ENCODE data around the gene TRAK2.
"Not testable (repeated sequence)": the region's sequence is repeated elsewhere in the genome, so short reads cannot be mapped to it uniquely, and the experiment has no call there.

TRAK2 gene

DNA sequence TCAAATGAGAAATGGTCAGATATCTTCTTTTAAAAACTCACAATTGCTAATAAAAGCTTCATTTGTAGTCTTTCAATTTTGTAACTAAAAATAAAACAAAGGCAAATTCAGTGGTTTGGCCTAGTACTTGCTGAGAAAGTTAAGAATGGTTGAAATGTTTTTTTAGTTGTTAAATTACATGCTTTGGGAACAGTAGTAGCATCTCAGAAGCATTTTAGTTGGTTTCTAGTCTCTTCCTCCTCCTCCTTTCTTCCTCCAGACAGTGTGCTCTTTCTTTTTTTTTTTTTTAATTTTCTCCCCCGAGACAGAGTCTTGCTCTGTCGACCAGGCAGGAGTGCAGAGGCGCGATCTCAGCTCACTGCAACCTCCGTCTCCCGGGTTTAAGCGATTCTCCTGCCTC lies 9.8 kb downstream of the TRAK2 start:
- TF ChIP-seq, protein P1, sequence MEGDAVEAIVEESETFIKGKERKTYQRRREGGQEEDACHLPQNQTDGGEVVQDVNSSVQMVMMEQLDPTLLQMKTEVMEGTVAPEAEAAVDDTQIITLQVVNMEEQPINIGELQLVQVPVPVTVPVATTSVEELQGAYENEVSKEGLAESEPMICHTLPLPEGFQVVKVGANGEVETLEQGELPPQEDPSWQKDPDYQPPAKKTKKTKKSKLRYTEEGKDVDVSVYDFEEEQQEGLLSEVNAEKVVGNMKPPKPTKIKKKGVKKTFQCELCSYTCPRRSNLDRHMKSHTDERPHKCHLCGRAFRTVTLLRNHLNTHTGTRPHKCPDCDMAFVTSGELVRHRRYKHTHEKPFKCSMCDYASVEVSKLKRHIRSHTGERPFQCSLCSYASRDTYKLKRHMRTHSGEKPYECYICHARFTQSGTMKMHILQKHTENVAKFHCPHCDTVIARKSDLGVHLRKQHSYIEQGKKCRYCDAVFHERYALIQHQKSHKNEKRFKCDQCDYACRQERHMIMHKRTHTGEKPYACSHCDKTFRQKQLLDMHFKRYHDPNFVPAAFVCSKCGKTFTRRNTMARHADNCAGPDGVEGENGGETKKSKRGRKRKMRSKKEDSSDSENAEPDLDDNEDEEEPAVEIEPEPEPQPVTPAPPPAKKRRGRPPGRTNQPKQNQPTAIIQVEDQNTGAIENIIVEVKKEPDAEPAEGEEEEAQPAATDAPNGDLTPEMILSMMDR (IDR thresholded peaks at IDR 0.05; ENCODE audit: low read length, missing control alignments) = no peak
- H3K4me3 ChIP-seq (replicated peaks; ENCODE audit: low read depth, low read length) = no peak overlapping the region
- no peak for DNase-seq (ENCODE audit: low read depth)

DNA sequence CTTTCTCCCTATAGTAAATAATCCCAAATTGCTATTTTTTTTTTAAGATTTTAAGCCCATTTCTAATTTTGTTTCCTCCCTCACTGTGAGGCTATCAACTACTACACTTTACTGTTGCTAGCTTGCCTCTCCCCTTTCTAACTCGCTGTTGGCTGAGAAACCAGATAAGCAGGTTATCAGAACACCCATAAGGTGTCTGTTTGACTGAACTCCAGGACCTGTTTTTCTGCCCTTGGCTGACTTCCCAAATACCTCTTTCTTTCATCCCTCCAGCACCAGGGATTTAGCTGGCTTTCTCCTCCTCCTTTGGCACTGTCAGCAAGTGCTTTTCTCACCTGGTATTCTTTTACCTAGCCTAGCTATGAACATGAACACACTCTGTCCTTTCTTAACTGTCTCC lies 11.1 kb downstream of the TRAK2 start:
- DNase-seq (ENCODE audit: low read depth) = no peak
- TF ChIP-seq, protein P1 (IDR thresholded peaks at IDR 0.05; ENCODE audit: low read length, missing control alignments) = no peak
- H3K4me3 ChIP-seq (replicated peaks; ENCODE audit: low read depth, low read length) = no peak overlapping the region

DNA sequence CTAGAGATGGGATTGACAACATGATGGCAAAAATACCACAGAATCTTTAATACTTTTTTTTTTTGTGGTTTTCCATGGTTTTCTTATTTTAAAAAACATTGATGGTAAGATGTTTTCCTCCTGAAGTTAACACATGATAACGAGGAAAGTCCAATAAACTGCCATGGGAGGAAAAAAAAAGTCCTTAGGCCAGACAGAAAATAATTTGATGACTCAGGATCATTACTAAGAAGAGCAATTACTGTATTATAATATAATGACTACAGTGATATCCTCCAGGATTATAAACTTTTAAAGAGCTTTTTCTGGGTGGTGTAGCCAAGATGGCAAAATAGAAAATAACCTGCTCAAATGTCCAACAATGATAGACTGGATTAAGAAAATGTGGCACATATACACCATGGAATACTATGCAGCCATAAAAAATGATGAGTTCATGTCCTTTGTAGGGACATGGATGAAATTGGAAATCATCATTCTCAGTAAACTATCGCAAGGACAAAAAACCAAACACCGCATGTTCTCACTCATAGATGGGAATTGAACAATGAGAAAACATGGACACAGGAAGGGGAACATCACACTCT lies 11.8 kb downstream of the TRAK2 start:
- not testable (repeated sequence) for H3K4me3 ChIP-seq (replicated peaks; ENCODE audit: low read depth, low read length); DNase-seq (ENCODE audit: low read depth)

DNA sequence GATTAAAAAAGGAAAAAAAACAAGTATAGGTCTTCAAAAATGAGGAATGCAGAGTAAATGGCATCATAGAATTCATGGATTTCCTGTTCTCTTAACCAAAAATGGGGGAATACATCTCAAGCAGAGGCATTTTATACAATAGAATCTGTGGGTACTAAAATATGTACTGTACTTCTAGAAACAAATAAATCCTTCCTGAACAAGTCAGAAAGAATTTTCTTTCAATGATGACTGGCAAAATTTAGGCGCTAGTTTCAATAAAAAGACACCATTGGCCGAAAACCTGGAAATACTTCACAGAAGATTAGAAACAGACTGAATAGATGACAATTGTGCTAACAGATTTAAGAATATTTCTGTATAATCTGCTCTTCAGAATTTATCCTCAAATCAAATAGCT lies 15.1 kb downstream of the TRAK2 start:
- H3K4me3 ChIP-seq (replicated peaks; ENCODE audit: low read depth, low read length) = no peak overlapping the region
- no peak for DNase-seq (ENCODE audit: low read depth)
- TF ChIP-seq, protein P1 (IDR thresholded peaks at IDR 0.05; ENCODE audit: low read length, missing control alignments) = no peak

DNA sequence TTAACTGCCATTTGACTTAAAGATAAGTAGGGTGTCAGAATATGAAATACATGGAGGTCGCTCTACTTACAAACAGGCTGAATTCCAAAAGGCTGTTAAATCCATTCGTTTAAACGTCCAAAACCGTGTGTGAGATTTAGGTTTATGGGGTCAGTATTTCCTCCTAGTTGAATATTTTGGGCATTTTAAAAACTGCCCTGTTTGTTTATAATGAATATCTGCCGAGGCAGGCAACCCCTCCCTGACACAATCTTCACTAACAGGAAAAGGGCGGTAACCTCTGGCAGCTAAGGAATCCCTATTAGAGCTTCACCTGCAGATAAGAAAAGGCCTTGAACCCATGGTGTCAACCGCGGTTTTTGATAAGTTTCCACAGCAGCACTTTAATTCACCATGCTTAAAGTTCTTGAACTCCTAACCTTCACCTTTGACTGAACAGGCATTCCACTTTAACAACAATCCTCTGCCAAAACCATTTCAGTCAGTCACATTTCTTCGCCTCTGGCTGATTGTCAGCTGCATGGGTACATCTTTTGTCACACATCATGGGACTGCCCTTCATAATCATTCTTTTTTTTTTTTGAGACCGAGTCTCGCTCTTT lies 17.8 kb downstream of the TRAK2 start:
- TF ChIP-seq, protein P1 (IDR thresholded peaks at IDR 0.05; ENCODE audit: low read length, missing control alignments) = no peak
- no peak for DNase-seq (ENCODE audit: low read depth)
- no peak overlapping the region for H3K4me3 ChIP-seq (replicated peaks; ENCODE audit: low read depth, low read length)

DNA sequence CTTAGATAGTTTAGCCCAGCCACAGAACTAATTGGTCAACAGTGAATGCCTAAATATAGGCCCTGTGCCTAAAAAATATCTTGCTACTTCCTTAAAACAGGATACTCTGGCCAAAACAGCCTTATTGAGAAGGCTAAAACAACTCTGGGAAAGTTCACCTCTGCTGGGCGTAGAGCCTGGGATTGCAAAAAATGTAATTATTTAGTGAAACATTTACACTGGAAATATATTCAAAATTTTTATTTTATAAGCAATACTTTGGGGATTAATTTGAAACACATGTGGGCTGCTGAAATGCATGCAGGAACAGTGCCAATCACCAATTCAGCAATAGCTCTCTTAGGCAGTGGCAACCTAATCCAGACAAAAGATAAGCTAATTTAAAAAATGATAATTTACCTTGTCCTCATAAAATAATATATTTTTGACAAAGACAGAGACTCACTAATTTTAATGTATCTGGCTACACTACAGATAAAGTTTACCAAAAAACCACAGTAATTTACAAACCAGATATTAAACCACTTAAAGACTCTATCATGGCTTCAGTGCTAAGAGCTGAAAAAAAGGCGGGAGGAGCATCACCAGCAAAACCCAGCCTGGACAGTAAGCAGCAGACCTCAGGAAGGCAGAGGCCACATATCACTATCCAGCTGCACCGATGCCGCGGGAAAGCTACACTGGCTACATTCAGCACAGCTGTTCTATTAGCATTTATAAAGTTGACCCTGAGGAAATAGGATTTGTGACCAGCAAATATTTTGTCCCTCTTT lies 18.5 kb downstream of the TRAK2 start:
- peak; percentile 29 for DNase-seq (ENCODE audit: low read depth)
- H3K4me3 ChIP-seq (replicated peaks; ENCODE audit: low read depth, low read length) = no peak overlapping the region

DNA sequence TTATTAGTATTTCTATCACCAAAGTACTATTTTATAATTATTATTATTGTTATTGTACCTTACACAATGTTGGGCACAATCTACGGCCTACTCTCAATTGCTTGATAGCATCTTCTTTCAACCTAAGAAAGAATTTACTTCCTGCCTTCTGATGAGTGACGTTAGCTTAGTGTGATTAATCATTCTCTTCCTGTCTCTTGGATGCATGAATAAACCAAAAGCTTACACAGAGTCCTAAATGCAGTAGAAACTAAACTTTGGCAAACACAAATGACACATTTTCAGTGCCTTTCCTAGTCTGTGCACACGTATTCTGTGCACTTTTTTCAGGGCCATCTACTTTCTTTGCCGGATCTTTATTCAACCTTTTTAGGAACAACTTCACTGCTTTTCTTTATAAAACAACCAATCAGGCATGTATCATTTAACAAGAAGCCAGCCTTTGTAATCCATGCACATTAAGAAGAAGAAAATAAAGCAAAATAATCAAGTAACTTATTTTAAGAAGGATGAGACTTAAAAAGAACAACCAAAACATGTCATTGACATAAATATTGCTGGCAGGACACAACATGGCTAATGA lies 19.1 kb downstream of the TRAK2 start:
- no peak overlapping the region for H3K4me3 ChIP-seq (replicated peaks; ENCODE audit: low read depth, low read length)

More for the DNA sequence above, 18.5 kb downstream of the TRAK2 start:
- TF ChIP-seq, protein P1 (IDR thresholded peaks at IDR 0.05; ENCODE audit: low read length, missing control alignments) = no peak

More for the DNA sequence above, 19.1 kb downstream of the TRAK2 start:
- DNase-seq (ENCODE audit: low read depth) = peak; percentile 75
- TF ChIP-seq, protein P1 (IDR thresholded peaks at IDR 0.05; ENCODE audit: low read length, missing control alignments) = no peak
